Measurements from ENCODE around the gene DDX39A.

- TF ChIP-seq SP1 (IDR thresholded peaks at IDR 0.05) (no peak), SP1 (CRISPR knock-in tag; IDR thresholded peaks at IDR 0.05) (no peak), MYC (CRISPR knock-in tag; IDR thresholded peaks at IDR 0.05; ENCODE audit: borderline replicate concordance) (no peak), MYNN (CRISPR knock-in tag; IDR thresholded peaks at IDR 0.05; ENCODE audit: low read depth) (no peak), TRIM24 (CRISPR knock-in tag; IDR thresholded peaks at IDR 0.05) (no peak), ZBTB14 (CRISPR knock-in tag; IDR thresholded peaks at IDR 0.05) (no peak), NR1H2 (CRISPR knock-in tag; IDR thresholded peaks at IDR 0.05; ENCODE audit: borderline replicate concordance, low read depth) (no peak), EP300 (IDR thresholded peaks at IDR 0.05; ENCODE audit: low read depth in 2 of 2, low read length in 2 of 2) (no peak), EP300 (CRISPR knock-in tag; IDR thresholded peaks at IDR 0.05; ENCODE audit: borderline replicate concordance) (no peak), NFE2L1 (CRISPR knock-in tag; IDR thresholded peaks at IDR 0.05; ENCODE audit: borderline replicate concordance) (no peak), CHCHD3 (CRISPR knock-in tag; IDR thresholded peaks at IDR 0.05) (no peak)
These were observed 17.5 kb downstream of the DDX39A start for GRCh38 chr19:14401468-14402195.
